ENCODE data around the gene TST.
"Not testable (repeated sequence)": the region's sequence is repeated elsewhere in the genome, so short reads cannot be mapped to it uniquely, and the experiment has no call there.

TST gene

GRCh38 chr22:37002633-37003032 lies 16.6 kb downstream of the TST start:
- no peak overlapping the region for H3K4me3 ChIP-seq (ENCODE audit: low read length in 2 of 2)
- no peaks in the 10 kb centered on the region for H3K27me3 ChIP-seq (ENCODE audit: control insufficient read depth in 2 of 2, insufficient read depth in 2 of 2, low read length in 2 of 2)
- no peaks in the 10 kb centered on the region for H3K4me1 ChIP-seq (ENCODE audit: control insufficient read depth in 2 of 2, insufficient read depth in 2 of 2, low read length in 2 of 2)
- no peak overlapping the region for H3K27ac ChIP-seq (ENCODE audit: low read depth in 2 of 2, low read length in 2 of 2)
- no peak overlapping the region for H3K9ac ChIP-seq (ENCODE audit: low read depth in 1 of 2, low read length in 2 of 2)
- no peaks in the 10 kb centered on the region for H3K36me3 ChIP-seq (ENCODE audit: control insufficient read depth in 2 of 2, insufficient read depth in 2 of 2, low read length in 2 of 2)
- H3K9me3 ChIP-seq (ENCODE audit: control insufficient read depth in 2 of 2, low read length in 2 of 2), result no peaks in the 10 kb centered on the region

GRCh38 chr22:37001826-37002225 lies 17.4 kb downstream of the TST start:
- no peaks in the 10 kb centered on the region for H3K36me3 ChIP-seq (ENCODE audit: control insufficient read depth in 2 of 2, insufficient read depth in 2 of 2, low read length in 2 of 2)

GRCh38 chr22:37000676-37001534 lies 18.3 kb downstream of the TST start:
- Histone ChIP-seq H3K36me3 (ENCODE audit: control insufficient read depth in 2 of 2, insufficient read depth in 2 of 2, low read length in 2 of 2) (no peaks in the 10 kb centered on the region), H3K9ac (ENCODE audit: low read depth in 1 of 2, low read length in 2 of 2) (no peak overlapping the region), H3K4me1 (ENCODE audit: control insufficient read depth in 2 of 2, insufficient read depth in 2 of 2, low read length in 2 of 2) (no peaks in the 10 kb centered on the region), H3K27ac (ENCODE audit: low read depth in 2 of 2, low read length in 2 of 2) (no peak overlapping the region), H3K4me3 (ENCODE audit: low read length in 2 of 2) (no peak overlapping the region), H3K27me3 (ENCODE audit: control insufficient read depth in 2 of 2, insufficient read depth in 2 of 2, low read length in 2 of 2) (no peaks in the 10 kb centered on the region), H3K9me3 (ENCODE audit: control insufficient read depth in 2 of 2, low read length in 2 of 2) (no peaks in the 10 kb centered on the region)

More at GRCh38 chr22:37001826-37002225, 17.4 kb downstream of the TST start:
- H3K27me3 ChIP-seq (ENCODE audit: control insufficient read depth in 2 of 2, insufficient read depth in 2 of 2, low read length in 2 of 2), result no peaks in the 10 kb centered on the region
- H3K27ac ChIP-seq (ENCODE audit: low read depth in 2 of 2, low read length in 2 of 2), result no peak overlapping the region
- no peaks in the 10 kb centered on the region for H3K9me3 ChIP-seq (ENCODE audit: control insufficient read depth in 2 of 2, low read length in 2 of 2)
- no peaks in the 10 kb centered on the region for H3K4me1 ChIP-seq (ENCODE audit: control insufficient read depth in 2 of 2, insufficient read depth in 2 of 2, low read length in 2 of 2)
- H3K9ac ChIP-seq (ENCODE audit: low read depth in 1 of 2, low read length in 2 of 2), result no peak overlapping the region
- H3K4me3 ChIP-seq (ENCODE audit: low read length in 2 of 2), result no peak overlapping the region

GRCh38 chr22:36999463-36999862 lies 19.8 kb downstream of the TST start:
- Histone ChIP-seq H3K27me3 (ENCODE audit: control insufficient read depth in 2 of 2, insufficient read depth in 2 of 2, low read length in 2 of 2) (no peaks in the 10 kb centered on the region), H3K9me3 (ENCODE audit: control insufficient read depth in 2 of 2, low read length in 2 of 2) (no peaks in the 10 kb centered on the region), H3K36me3 (ENCODE audit: control insufficient read depth in 2 of 2, insufficient read depth in 2 of 2, low read length in 2 of 2) (no peaks in the 10 kb centered on the region), H3K4me3 (ENCODE audit: low read length in 2 of 2) (no peak overlapping the region), H3K9ac (ENCODE audit: low read depth in 1 of 2, low read length in 2 of 2) (no peak overlapping the region), H3K27ac (ENCODE audit: low read depth in 2 of 2, low read length in 2 of 2) (no peak overlapping the region), H3K4me1 (ENCODE audit: control insufficient read depth in 2 of 2, insufficient read depth in 2 of 2, low read length in 2 of 2) (no peaks in the 10 kb centered on the region)

- H3K27ac ChIP-seq (ENCODE audit: low read depth in 2 of 2, low read length in 2 of 2), result no peak overlapping the region
- H3K27me3 ChIP-seq (ENCODE audit: control insufficient read depth in 2 of 2, insufficient read depth in 2 of 2, low read length in 2 of 2), result no peaks in the 10 kb centered on the region
- no peaks in the 10 kb centered on the region for H3K9me3 ChIP-seq (ENCODE audit: control insufficient read depth in 2 of 2, low read length in 2 of 2)
- no peaks in the 10 kb centered on the region for H3K4me1 ChIP-seq (ENCODE audit: control insufficient read depth in 2 of 2, insufficient read depth in 2 of 2, low read length in 2 of 2)
- H3K4me3 ChIP-seq (ENCODE audit: low read length in 2 of 2), result no peak overlapping the region
- H3K36me3 ChIP-seq (ENCODE audit: control insufficient read depth in 2 of 2, insufficient read depth in 2 of 2, low read length in 2 of 2), result no peaks in the 10 kb centered on the region
- no peak overlapping the region for H3K9ac ChIP-seq (ENCODE audit: low read depth in 1 of 2, low read length in 2 of 2)
Observed at GRCh38 chr22:36998620-36999351, 20.5 kb downstream of the TST start.

GRCh38 chr22:36997746-36998145 lies 21.5 kb downstream of the TST start:
- Histone ChIP-seq H3K4me1 (ENCODE audit: control insufficient read depth in 2 of 2, insufficient read depth in 2 of 2, low read length in 2 of 2) (no peaks in the 10 kb centered on the region), H3K9ac (ENCODE audit: low read depth in 1 of 2, low read length in 2 of 2) (no peak overlapping the region), H3K4me3 (ENCODE audit: low read length in 2 of 2) (no peak overlapping the region), H3K27ac (ENCODE audit: low read depth in 2 of 2, low read length in 2 of 2) (no peak overlapping the region), H3K36me3 (ENCODE audit: control insufficient read depth in 2 of 2, insufficient read depth in 2 of 2, low read length in 2 of 2) (no peaks in the 10 kb centered on the region), H3K27me3 (ENCODE audit: control insufficient read depth in 2 of 2, insufficient read depth in 2 of 2, low read length in 2 of 2) (no peaks in the 10 kb centered on the region), H3K9me3 (ENCODE audit: control insufficient read depth in 2 of 2, low read length in 2 of 2) (no peaks in the 10 kb centered on the region)

- Histone ChIP-seq H3K4me1 (ENCODE audit: control insufficient read depth in 2 of 2, insufficient read depth in 2 of 2, low read length in 2 of 2) (no peaks in the 10 kb centered on the region), H3K27me3 (ENCODE audit: control insufficient read depth in 2 of 2, insufficient read depth in 2 of 2, low read length in 2 of 2) (peaks cover 6 to 10% of the 10 kb centered on the region in 2 donors)
Observed at GRCh38 chr22:36991206-36991605, 28.0 kb downstream of the TST start.

GRCh38 chr22:36990457-36990856 lies 28.8 kb downstream of the TST start:
- Histone ChIP-seq H3K4me1 (ENCODE audit: control insufficient read depth in 2 of 2, insufficient read depth in 2 of 2, low read length in 2 of 2) (no peaks in the 10 kb centered on the region), H3K27ac (ENCODE audit: low read depth in 2 of 2, low read length in 2 of 2) (no peak overlapping the region), H3K27me3 (ENCODE audit: control insufficient read depth in 2 of 2, insufficient read depth in 2 of 2, low read length in 2 of 2) (peaks cover 6 to 10% of the 10 kb centered on the region in 2 donors), H3K36me3 (ENCODE audit: control insufficient read depth in 2 of 2, insufficient read depth in 2 of 2, low read length in 2 of 2) (no peaks in the 10 kb centered on the region), H3K9me3 (ENCODE audit: control insufficient read depth in 2 of 2, low read length in 2 of 2) (peaks cover 3 to 9% of the 10 kb centered on the region in 2 donors), H3K4me3 (ENCODE audit: low read length in 2 of 2) (no peak overlapping the region), H3K9ac (ENCODE audit: low read depth in 1 of 2, low read length in 2 of 2) (no peak overlapping the region)

More at GRCh38 chr22:36991206-36991605, 28.0 kb downstream of the TST start:
- Histone ChIP-seq H3K9me3 (ENCODE audit: control insufficient read depth in 2 of 2, low read length in 2 of 2) (peaks cover 0 to 2% of the 10 kb centered on the region in 2 donors), H3K9ac (ENCODE audit: low read depth in 1 of 2, low read length in 2 of 2) (no peak overlapping the region), H3K27ac (ENCODE audit: low read depth in 2 of 2, low read length in 2 of 2) (no peak overlapping the region), H3K36me3 (ENCODE audit: control insufficient read depth in 2 of 2, insufficient read depth in 2 of 2, low read length in 2 of 2) (no peaks in the 10 kb centered on the region), H3K4me3 (ENCODE audit: low read length in 2 of 2) (no peak overlapping the region)

- not testable (repeated sequence) for H3K4me3 ChIP-seq (ENCODE audit: low read length in 2 of 2); H3K36me3 ChIP-seq (ENCODE audit: control insufficient read depth in 2 of 2, insufficient read depth in 2 of 2, low read length in 2 of 2); H3K9me3 ChIP-seq (ENCODE audit: control insufficient read depth in 2 of 2, low read length in 2 of 2); H3K4me1 ChIP-seq (ENCODE audit: control insufficient read depth in 2 of 2, insufficient read depth in 2 of 2, low read length in 2 of 2); H3K27ac ChIP-seq (ENCODE audit: low read depth in 2 of 2, low read length in 2 of 2); H3K9ac ChIP-seq (ENCODE audit: low read depth in 1 of 2, low read length in 2 of 2)
- peaks cover 6 to 10% of the 10 kb centered on the region in 2 donors for H3K27me3 ChIP-seq (ENCODE audit: control insufficient read depth in 2 of 2, insufficient read depth in 2 of 2, low read length in 2 of 2)
Observed at GRCh38 chr22:36989012-36989411, 30.2 kb downstream of the TST start.

GRCh38 chr22:36988075-36988832 lies 31.0 kb downstream of the TST start:
- no peak overlapping the region for H3K9ac ChIP-seq (ENCODE audit: low read depth in 1 of 2, low read length in 2 of 2)
- H3K9me3 ChIP-seq (ENCODE audit: control insufficient read depth in 2 of 2, low read length in 2 of 2), result peaks cover 5 to 9% of the 10 kb centered on the region in 2 donors
- no peaks in the 10 kb centered on the region for H3K4me1 ChIP-seq (ENCODE audit: control insufficient read depth in 2 of 2, insufficient read depth in 2 of 2, low read length in 2 of 2)
- H3K36me3 ChIP-seq (ENCODE audit: control insufficient read depth in 2 of 2, insufficient read depth in 2 of 2, low read length in 2 of 2), result no peaks in the 10 kb centered on the region
- H3K27me3 ChIP-seq (ENCODE audit: control insufficient read depth in 2 of 2, insufficient read depth in 2 of 2, low read length in 2 of 2), result peaks cover 6 to 10% of the 10 kb centered on the region in 2 donors
- no peak overlapping the region for H3K27ac ChIP-seq (ENCODE audit: low read depth in 2 of 2, low read length in 2 of 2)
- H3K4me3 ChIP-seq (ENCODE audit: low read length in 2 of 2), result no peak overlapping the region
